Progenitor cell of endocrine pancreas (in vitro differentiated cells): ENCODE results near the gene PRKCH. TPM values are rescaled to one million over a fixed set of nuclear protein-coding genes. Genes with fewer than 3 reads are reported as not detected.
A peak's percentile ranks its signal among the peaks of the same experiment; 100 is the strongest.

ENCODE experiments used
- DNase-seq: peaks from one replicate; pipeline ENCODE4 v3.0.0; 2021; ENCODE audit warnings: low spot score; ENCODE audit not compliant: unreplicated experiment
- H3K27ac Mint-ChIP-seq: 2 replicates; pipeline ENCODE4 v1.8.0; 2021; ENCODE audit warnings: mild to moderate bottlenecking, moderate library complexity, mixed read lengths
- H3K27me3 Mint-ChIP-seq: 2 replicates; pipeline ENCODE4 v1.8.0; 2021; ENCODE audit warnings: mixed read lengths
- H3K36me3 Mint-ChIP-seq: 2 replicates; pipeline ENCODE4 v1.8.0; 2022; ENCODE audit warnings: mixed read lengths; ENCODE audit not compliant: insufficient read depth
- H3K4me1 Mint-ChIP-seq: 2 replicates; pipeline ENCODE4 v1.8.0; 2021; ENCODE audit warnings: low read depth, mixed read lengths
- H3K4me3 Mint-ChIP-seq: 2 replicates; pipeline ENCODE4 v1.8.0; 2021; ENCODE audit warnings: low read depth, mild to moderate bottlenecking, moderate library complexity, mixed read lengths
- H3K9me3 Mint-ChIP-seq: 2 replicates; pipeline ENCODE4 v1.8.0; 2021; ENCODE audit warnings: low read depth, mixed read lengths
- CTCF ChIP-seq: fragments of 200-600 bp; sonication (generic); IDR thresholded peaks from one replicate; pipeline ENCODE4 v1.5.0; 2021; ENCODE audit warnings: antibody characterized with exemption, mild to moderate bottlenecking; ENCODE audit not compliant: unreplicated experiment
- total RNA-seq: library from RNA; stranded (reverse); gene quantifications from 2 replicates; pipeline ENCODE4 v1.2.1, GENCODE V29; 2021

PRKCH gene
- total RNA-seq, 1 donor from 2014 or later = 4.5 TPM

DNA sequence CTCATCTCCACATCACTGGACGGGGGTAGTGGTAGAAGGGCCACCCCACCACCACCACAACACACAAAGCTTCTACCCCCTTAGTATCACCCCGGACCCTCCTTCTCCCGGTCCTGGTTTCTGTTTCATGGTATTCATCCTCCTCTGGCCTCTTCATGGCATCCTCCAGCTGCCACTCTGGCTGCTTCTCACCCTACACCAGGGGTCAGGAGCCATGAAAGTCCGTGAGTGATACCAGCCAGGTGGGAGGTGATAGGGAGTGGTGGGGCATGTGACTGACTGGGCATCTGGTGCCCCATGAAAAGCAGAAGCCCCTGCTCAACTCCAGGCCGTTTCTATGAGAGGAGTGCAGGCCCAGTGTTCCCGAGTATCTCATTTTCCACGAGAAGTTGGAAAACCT, 222.6 kb downstream of the PRKCH start:
- Mint-ChIP-seq H3K27ac (no peak overlapping the region), H3K4me3 (no peak overlapping the region), H3K4me1 (peaks cover 5% of the 10 kb centered on the region), H3K36me3 (no peaks in the 10 kb centered on the region), H3K27me3 (peaks cover 9% of the 10 kb centered on the region), H3K9me3 (no peaks in the 10 kb centered on the region)
- no peak for DNase-seq
- TF ChIP-seq CTCF = no peak

DNA sequence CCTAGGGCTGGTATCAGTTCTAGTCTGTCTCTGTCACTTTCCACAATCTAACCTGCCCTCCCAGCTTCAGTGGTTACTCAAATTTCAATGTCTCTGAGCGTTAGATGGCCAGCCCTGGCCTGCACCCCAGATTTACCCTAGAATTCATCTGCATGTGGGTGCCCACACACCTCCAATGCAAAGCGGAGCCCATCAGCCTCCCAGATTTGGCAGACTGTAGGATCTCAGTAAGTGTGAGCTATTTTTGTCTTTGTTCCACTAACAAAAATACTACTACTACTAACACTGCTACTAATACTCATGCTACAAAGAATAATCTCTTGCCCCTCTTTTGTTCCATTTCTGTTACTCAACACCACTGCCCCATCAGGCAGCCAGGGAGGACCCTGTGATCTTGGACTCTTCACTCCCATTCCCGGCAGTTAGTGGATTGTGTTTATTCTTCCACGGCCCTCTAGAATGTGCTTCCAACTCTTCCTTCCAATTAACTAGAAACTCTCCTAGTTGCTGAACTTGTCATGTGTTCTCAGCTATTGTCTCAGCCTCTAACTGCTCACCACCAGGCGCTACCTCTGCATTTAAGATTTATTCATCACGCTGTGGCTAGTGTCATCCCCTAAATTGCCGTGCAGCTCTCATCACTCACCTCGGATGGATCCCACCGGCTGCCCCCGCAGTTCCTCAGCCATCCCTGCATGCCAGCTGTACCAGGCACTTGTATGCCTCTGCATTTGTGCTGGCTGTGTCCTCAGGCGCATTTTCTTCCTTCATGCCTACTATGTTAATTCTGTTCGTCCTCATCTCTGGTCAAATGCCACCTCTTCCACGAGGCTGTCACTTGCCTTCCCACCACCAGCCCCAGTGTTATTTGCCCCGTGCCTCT, 223.3 kb downstream of the PRKCH start:
- Mint-ChIP-seq H3K4me3 (no peak overlapping the region), H3K27ac (no peak overlapping the region)
- no peak for DNase-seq

GRCh38 chr14:61545726-61546455, 224.5 kb downstream of the PRKCH start:
- TF ChIP-seq CTCF = no peak
- no peak for DNase-seq
- Mint-ChIP-seq H3K4me1 (peaks cover 4% of the 10 kb centered on the region), H3K9me3 (no peaks in the 10 kb centered on the region), H3K27ac (no peak overlapping the region), H3K4me3 (no peak overlapping the region), H3K27me3 (peaks cover 9% of the 10 kb centered on the region), H3K36me3 (no peaks in the 10 kb centered on the region)

More for the DNA sequence above, 223.3 kb downstream of the PRKCH start:
- Mint-ChIP-seq H3K4me1 (peaks cover 4% of the 10 kb centered on the region), H3K9me3 (no peaks in the 10 kb centered on the region), H3K27me3 (peaks cover 9% of the 10 kb centered on the region), H3K36me3 (no peaks in the 10 kb centered on the region)
- no peak for TF ChIP-seq CTCF

GRCh38 chr14:61547186-61548069, 226.0 kb downstream of the PRKCH start:
- Mint-ChIP-seq H3K4me3 (no peak overlapping the region), H3K36me3 (no peaks in the 10 kb centered on the region), H3K27ac (peak overlapping the region; percentile 71), H3K4me1 (peaks cover 4% of the 10 kb centered on the region), H3K9me3 (no peaks in the 10 kb centered on the region), H3K27me3 (peaks cover 9% of the 10 kb centered on the region)
- DNase-seq = no peak
- TF ChIP-seq CTCF = no peak

GRCh38 chr14:61549425-61549824, 228.0 kb downstream of the PRKCH start:
- Mint-ChIP-seq H3K4me1 (peaks cover 13% of the 10 kb centered on the region), H3K4me3 (no peak overlapping the region), H3K36me3 (no peaks in the 10 kb centered on the region), H3K27ac (no peak overlapping the region), H3K9me3 (no peaks in the 10 kb centered on the region), H3K27me3 (peaks cover 9% of the 10 kb centered on the region)
- DNase-seq = no peak
- TF ChIP-seq CTCF = no peak
